Astrocyte of the cerebellum (primary cell): ENCODE measurements around the gene KLK6.

Experiments
- DNase-seq: peaks from one replicate; pipeline ENCODE4 v3.0.0-alpha.2; 2011; ENCODE audit warnings: low read depth
- H3K4me3 ChIP-seq: 2 replicates; pipeline ENCODE4 v1.5.1; 2011; ENCODE audit warnings: mild to moderate bottlenecking, low read depth, low read length, moderate library complexity
- CTCF ChIP-seq: IDR thresholded peaks from 2 replicates; pipeline ENCODE4 v1.5.1; 2012; ENCODE audit warnings: low read length, low read depth, moderate library complexity, mild to moderate bottlenecking; ENCODE audit errors: missing control alignments
- in situ Hi-C: cut with HindIII; loops from 2 replicates; pipeline ENCODE4 v1.10.0; 2017; ENCODE audit warnings: low sequenced_read_pairs

KLK6 gene

GRCh38 chr19:51002542-51003311 is 33.3 kb upstream of the KLK6 start:
- in situ Hi-C loops, result no loop called here
- no peak overlapping the region for H3K4me3 ChIP-seq
- TF ChIP-seq CTCF, result no peak
- no peak for DNase-seq

- TF ChIP-seq CTCF, result no peak
- DNase-seq, result no peak
- H3K4me3 ChIP-seq, result no peak overlapping the region
- in situ Hi-C loops, result no loop called here
Observed at GRCh38 chr19:51002089-51002532, 32.7 kb upstream of the KLK6 start.

- H3K4me3 ChIP-seq, result no peak within 1 kb of the TSS
Observed at GRCh38 chr19:51001515-51001914, 32.1 kb upstream of the KLK6 start, which contains the start of gene KLK8. Gene KLK8, minus strand, starts transcription at chr19:51001604. Its CDS starts 437 bp downstream, at chr19:51001167.

GRCh38 chr19:51000981-51001380 is 31.6 kb upstream of the KLK6 start:
- no peak overlapping the region for H3K4me3 ChIP-seq
- DNase-seq, result no peak
- no peak for TF ChIP-seq CTCF
- in situ Hi-C loops, result no loop called here

More at GRCh38 chr19:51001515-51001914, 32.1 kb upstream of the KLK6 start, which contains the start of gene KLK8:
- TF ChIP-seq CTCF, result no peak
- in situ Hi-C loops, result no loop called here
- no peak for DNase-seq

GRCh38 chr19:51000426-51000825 is 31.0 kb upstream of the KLK6 start:
- TF ChIP-seq CTCF, result no peak
- in situ Hi-C loops, result no loop called here

GRCh38 chr19:50998686-50999085 is 29.3 kb upstream of the KLK6 start:
- in situ Hi-C loops, result no loop called here
- DNase-seq, result no peak
- TF ChIP-seq CTCF, result no peak

More at GRCh38 chr19:51000426-51000825, 31.0 kb upstream of the KLK6 start:
- H3K4me3 ChIP-seq, result no peak overlapping the region
- DNase-seq, result no peak

More at GRCh38 chr19:50998686-50999085, 29.3 kb upstream of the KLK6 start:
- H3K4me3 ChIP-seq, result no peak overlapping the region
